Karpas-422 (cell line): ENCODE measurements around the gene FAM76A. TPM values are rescaled to one million over a fixed set of nuclear protein-coding genes. Genes with fewer than 3 reads are reported as not detected.

ENCODE experiments used
- DNase-seq: peaks from one replicate; pipeline ENCODE4 v3.0.0-alpha.2; 2015
- H2AFZ ChIP-seq: fragments of 200-600 bp; sonication (generic); 2 replicates; pipeline ENCODE4 v1.6.1; 2014; ENCODE audit warnings: antibody characterized with exemption, low read length, mixed read lengths
- H3K27ac ChIP-seq: fragments of 200-600 bp; sonication (generic); 2 replicates; pipeline ENCODE4 v1.5.1; 2014; ENCODE audit warnings: mild to moderate bottlenecking, low read length, moderate library complexity
- H3K27me3 ChIP-seq: fragments of 200-600 bp; sonication (generic); 2 replicates; pipeline ENCODE4 v1.6.1; 2014; ENCODE audit warnings: low read length, mixed read lengths
- H3K36me3 ChIP-seq: fragments of 200-600 bp; sonication (generic); 2 replicates; pipeline ENCODE4 v1.6.1; 2014; ENCODE audit warnings: low read length, mixed read lengths; ENCODE audit not compliant: insufficient read depth
- H3K4me1 ChIP-seq: fragments of 200-600 bp; sonication (generic); 2 replicates; pipeline ENCODE4 v1.6.1; 2014; ENCODE audit warnings: mild to moderate bottlenecking, low read length, mixed read lengths
- H3K4me2 ChIP-seq: fragments of 200-600 bp; sonication (generic); 2 replicates; pipeline ENCODE4 v1.6.1; 2014; ENCODE audit warnings: low read length, low read depth, mild to moderate bottlenecking; ENCODE audit not compliant: poor library complexity, severe bottlenecking
- H3K4me3 ChIP-seq: fragments of 200-600 bp; sonication (generic); 2 replicates; pipeline ENCODE4 v1.5.1; 2014; ENCODE audit warnings: mild to moderate bottlenecking, antibody characterized with exemption, low read length, mixed read lengths
- H3K79me2 ChIP-seq: fragments of 200-600 bp; sonication (generic); 2 replicates; pipeline ENCODE4 v1.6.1; 2014; ENCODE audit warnings: mild to moderate bottlenecking, low read length, mixed read lengths
- H3K9ac ChIP-seq: fragments of 200-600 bp; sonication (generic); 2 replicates; pipeline ENCODE4 v1.6.0; 2014; ENCODE audit warnings: low read length
- H3K9me2 ChIP-seq: fragments of 200-600 bp; sonication (generic), shearing (Covaris generic); replicated peaks from 2 replicates; pipeline ENCODE4 v1.6.0; 2014; ENCODE audit warnings: mild to moderate bottlenecking, low read length, moderate library complexity; ENCODE audit not compliant: insufficient read depth
- H3K9me3 ChIP-seq: fragments of 300-700, 200-600 bp; sonication (generic); 2 replicates; pipeline ENCODE4 v1.6.1; 2014; ENCODE audit warnings: low read length, mixed read lengths
- H4K20me1 ChIP-seq: fragments of 200-600 bp; sonication (generic); 2 replicates; pipeline ENCODE4 v1.6.1; 2014; ENCODE audit warnings: mild to moderate bottlenecking, antibody characterized with exemption, low read length, low read depth; ENCODE audit not compliant: insufficient read depth
- total RNA-seq: library from RNA; depleted of rRNA; stranded (reverse); fragments of >200 nt; shearing (Covaris generic); gene quantifications from 2 replicates; pipeline ENCODE4 v1.2.3, GENCODE V29; 2014; ENCODE audit warnings: low replicate concordance

Gene FAM76A
- total RNA-seq, 1 experiment from 2014 or later, result 18.7 TPM

DNA sequence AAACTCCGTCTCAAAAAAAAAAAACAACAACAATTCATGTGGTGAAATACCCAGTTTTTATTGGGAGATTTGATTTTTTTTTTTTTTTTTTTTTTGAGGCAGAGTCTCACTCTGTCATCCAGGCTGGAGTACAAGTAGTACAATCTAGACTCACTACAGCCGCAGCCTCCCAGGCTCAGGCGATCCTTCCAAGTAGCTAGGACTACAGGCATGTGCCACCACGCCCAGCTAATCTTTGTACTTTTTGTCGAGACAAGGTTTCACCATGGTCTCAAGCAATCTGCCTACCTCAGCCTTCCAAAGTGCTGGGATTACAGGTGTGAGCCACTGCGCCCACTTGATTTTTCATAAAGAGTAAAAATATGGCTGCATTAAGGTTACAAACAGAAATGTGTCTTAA, 15.4 kb downstream of the FAM76A start:
- Histone ChIP-seq H3K36me3 (peaks cover 25% of the 10 kb centered on the region), H3K9me3 (no peaks in the 10 kb centered on the region)

DNA sequence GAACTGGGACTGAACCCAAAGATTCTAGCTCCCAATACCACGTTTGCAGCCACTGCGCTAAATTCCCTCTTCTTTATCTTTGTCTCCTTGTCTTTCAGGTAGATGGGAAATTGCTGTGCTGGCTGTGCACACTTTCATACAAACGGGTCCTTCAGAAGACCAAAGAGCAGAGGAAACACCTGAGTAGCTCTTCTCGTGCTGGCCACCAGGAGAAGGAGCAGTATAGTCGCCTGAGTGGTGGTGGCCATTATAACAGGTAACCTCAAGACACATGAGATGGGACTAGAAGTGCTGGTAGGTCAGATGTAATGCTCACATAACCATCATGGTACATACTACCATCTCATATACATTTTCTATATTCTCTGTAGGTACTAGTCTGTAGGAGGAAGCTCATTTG, 18.8 kb downstream of the FAM76A start:
- Histone ChIP-seq H3K4me1 (no peaks in the 10 kb centered on the region), H2AFZ (no peak overlapping the region), H3K27ac (no peak overlapping the region), H3K9me3 (no peaks in the 10 kb centered on the region), H3K9me2 (no peaks in the 10 kb centered on the region), H4K20me1 (no peaks in the 10 kb centered on the region), H3K9ac (no peak overlapping the region), H3K36me3 (peaks cover 22% of the 10 kb centered on the region; the same call in 1 of the 2 replicates), H3K4me2 (no peak overlapping the region), H3K79me2 (no peaks in the 10 kb centered on the region), H3K27me3 (no peaks in the 10 kb centered on the region), H3K4me3 (no peak overlapping the region)
- DNase-seq, result no peak

More for the DNA sequence above, 15.4 kb downstream of the FAM76A start:
- Histone ChIP-seq H3K27ac (no peak overlapping the region), H3K27me3 (no peaks in the 10 kb centered on the region), H2AFZ (no peak overlapping the region), H3K9me2 (no peaks in the 10 kb centered on the region), H3K4me1 (no peaks in the 10 kb centered on the region), H4K20me1 (no peaks in the 10 kb centered on the region), H3K9ac (no peak overlapping the region), H3K4me2 (no peak overlapping the region), H3K4me3 (no peak overlapping the region), H3K79me2 (no peaks in the 10 kb centered on the region)
- no peak for DNase-seq

DNA sequence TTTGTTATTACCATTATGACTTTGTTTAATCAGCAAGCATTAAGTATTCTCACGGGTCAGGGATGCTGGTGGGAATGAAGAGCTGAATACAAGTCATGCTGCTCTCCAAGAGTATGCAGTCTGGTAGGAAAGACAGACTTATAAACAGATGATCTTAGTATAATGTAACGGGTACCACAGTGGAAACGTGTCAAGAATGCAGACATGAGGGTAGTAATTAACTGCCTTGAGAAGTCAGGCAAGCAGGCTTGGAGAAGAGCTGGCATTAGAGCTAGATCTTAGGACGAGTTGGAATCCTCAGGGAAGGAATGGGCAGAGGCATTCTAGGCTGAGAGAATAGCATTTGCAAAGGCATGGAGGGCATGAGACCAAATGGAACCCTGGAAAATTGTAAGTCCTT, 19.7 kb downstream of the FAM76A start:
- Histone ChIP-seq H3K9me2 (no peaks in the 10 kb centered on the region), H2AFZ (no peak overlapping the region), H3K36me3 (peaks cover 29% of the 10 kb centered on the region; the same call in 1 of the 2 replicates), H4K20me1 (no peaks in the 10 kb centered on the region), H3K27ac (no peak overlapping the region), H3K79me2 (no peaks in the 10 kb centered on the region), H3K4me2 (no peak overlapping the region), H3K27me3 (no peaks in the 10 kb centered on the region), H3K4me3 (no peak overlapping the region), H3K9ac (no peak overlapping the region), H3K4me1 (no peaks in the 10 kb centered on the region), H3K9me3 (no peaks in the 10 kb centered on the region)
- no peak for DNase-seq

DNA sequence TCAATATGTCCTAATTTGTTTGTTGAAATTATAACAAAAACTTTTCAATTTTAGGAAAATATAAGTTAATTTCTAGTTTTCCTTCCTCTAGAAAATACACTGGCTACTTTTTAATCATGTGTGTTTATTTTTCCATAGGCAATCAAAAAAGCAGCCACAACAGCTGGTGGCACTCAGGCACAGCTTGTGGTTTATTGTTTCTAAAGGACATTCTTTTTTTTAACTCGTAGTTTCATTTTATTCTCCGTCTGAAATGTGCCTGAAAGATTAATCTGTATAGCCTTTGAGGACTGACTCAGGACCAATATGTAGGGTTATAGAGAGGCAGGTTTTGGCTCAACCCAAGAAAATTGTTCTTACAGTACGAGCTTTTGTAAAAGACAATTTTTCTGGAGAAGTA, 26.6 kb downstream of the FAM76A start:
- H4K20me1 ChIP-seq, result no peaks in the 10 kb centered on the region
- H3K9me3 ChIP-seq, result no peaks in the 10 kb centered on the region
- H3K9me2 ChIP-seq, result no peaks in the 10 kb centered on the region
- H3K79me2 ChIP-seq, result no peaks in the 10 kb centered on the region
- no peaks in the 10 kb centered on the region for H3K4me1 ChIP-seq
- H3K4me3 ChIP-seq, result no peak overlapping the region
- no peaks in the 10 kb centered on the region for H3K27me3 ChIP-seq
- no peak overlapping the region for H2AFZ ChIP-seq
- peaks cover 22% of the 10 kb centered on the region; the same call in 1 of the 2 replicates for H3K36me3 ChIP-seq
- no peak overlapping the region for H3K27ac ChIP-seq
- no peak overlapping the region for H3K4me2 ChIP-seq
- DNase-seq, result no peak
- no peak overlapping the region for H3K9ac ChIP-seq

DNA sequence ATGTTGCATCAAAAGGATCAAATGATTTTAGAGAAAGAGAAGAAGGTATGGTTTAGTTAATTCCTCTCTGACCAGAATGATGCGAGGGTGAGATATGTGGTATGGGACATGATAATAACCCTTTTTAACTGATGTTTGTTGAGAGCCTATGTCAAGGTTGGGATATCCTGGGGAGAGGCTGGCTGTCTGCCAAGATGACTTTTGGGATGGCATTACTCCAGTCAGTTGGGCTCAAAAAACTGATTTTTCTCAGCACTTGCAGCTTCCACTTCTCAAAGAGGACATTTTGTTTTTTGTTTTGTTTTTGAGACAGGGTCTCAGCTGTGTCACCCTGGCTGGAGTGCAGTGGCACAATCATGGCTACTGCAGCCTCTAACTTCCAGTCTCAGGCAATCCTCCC, 29.5 kb downstream of the FAM76A start:
- H3K27me3 ChIP-seq, result no peaks in the 10 kb centered on the region
- H3K9me2 ChIP-seq, result no peaks in the 10 kb centered on the region
- no peak overlapping the region for H3K9ac ChIP-seq
- no peaks in the 10 kb centered on the region for H3K4me1 ChIP-seq
- no peak for DNase-seq
- H2AFZ ChIP-seq, result no peak overlapping the region
- H3K36me3 ChIP-seq, result peaks cover 13% of the 10 kb centered on the region; the same call in 1 of the 2 replicates
- no peak overlapping the region for H3K4me2 ChIP-seq
- H3K4me3 ChIP-seq, result no peak overlapping the region
- no peaks in the 10 kb centered on the region for H3K79me2 ChIP-seq
- no peak overlapping the region for H3K27ac ChIP-seq
- H4K20me1 ChIP-seq, result no peaks in the 10 kb centered on the region
- H3K9me3 ChIP-seq, result no peaks in the 10 kb centered on the region

DNA sequence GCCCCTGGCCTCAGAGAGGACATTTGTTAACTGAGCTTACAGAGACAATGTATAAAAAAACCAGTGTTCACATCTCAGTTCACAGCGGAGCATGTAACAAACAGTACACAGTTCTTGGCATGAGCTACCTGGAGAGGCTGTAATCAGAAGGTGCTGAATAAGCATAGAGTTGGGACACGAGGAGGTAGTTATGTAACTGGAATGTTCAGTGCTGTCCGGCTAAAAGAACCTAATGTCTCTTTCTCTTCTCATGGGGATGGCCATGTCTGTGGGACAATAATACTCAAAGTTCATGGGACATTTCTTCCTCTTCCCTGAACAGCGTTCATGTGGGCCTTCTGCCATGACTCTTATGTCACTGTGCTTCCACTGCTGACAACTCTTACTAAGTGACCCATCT, 30.1 kb downstream of the FAM76A start:
- no peak overlapping the region for H3K9ac ChIP-seq
- H3K36me3 ChIP-seq, result peaks cover 9% of the 10 kb centered on the region; the same call in 1 of the 2 replicates
- H3K9me3 ChIP-seq, result no peaks in the 10 kb centered on the region

DNA sequence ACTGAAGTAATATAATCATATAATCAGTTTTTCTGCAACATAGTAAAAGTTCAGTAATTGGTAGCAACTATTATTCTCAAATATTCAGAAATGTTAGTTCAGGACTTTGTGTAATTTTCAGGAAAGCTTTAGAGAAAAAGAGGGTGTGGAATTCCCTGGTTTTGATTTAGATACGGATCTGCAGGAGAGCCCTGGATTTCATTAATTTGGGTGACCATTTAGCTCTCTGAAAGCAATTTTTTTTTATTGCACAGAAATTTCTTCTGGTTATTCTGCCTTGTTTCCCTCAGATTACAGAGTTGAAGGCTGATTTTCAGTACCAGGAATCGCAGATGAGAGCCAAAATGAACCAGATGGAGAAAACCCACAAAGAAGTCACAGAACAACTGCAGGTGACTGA, 33.5 kb downstream of the FAM76A start:
- no peaks in the 10 kb centered on the region for H3K27me3 ChIP-seq
- H3K36me3 ChIP-seq, result peaks cover 6% of the 10 kb centered on the region; the same call in 1 of the 2 replicates
- no peaks in the 10 kb centered on the region for H3K4me1 ChIP-seq
- no peak overlapping the region for H3K27ac ChIP-seq
- H3K4me3 ChIP-seq, result no peak overlapping the region
- H4K20me1 ChIP-seq, result no peaks in the 10 kb centered on the region
- no peak for DNase-seq
- no peak overlapping the region for H3K9ac ChIP-seq
- H2AFZ ChIP-seq, result no peak overlapping the region
- H3K4me2 ChIP-seq, result no peak overlapping the region
- H3K9me2 ChIP-seq, result no peaks in the 10 kb centered on the region
- H3K9me3 ChIP-seq, result no peaks in the 10 kb centered on the region
- no peaks in the 10 kb centered on the region for H3K79me2 ChIP-seq

More for the DNA sequence above, 30.1 kb downstream of the FAM76A start:
- no peaks in the 10 kb centered on the region for H4K20me1 ChIP-seq
- H3K4me1 ChIP-seq, result no peaks in the 10 kb centered on the region
- H3K4me3 ChIP-seq, result no peak overlapping the region
- no peaks in the 10 kb centered on the region for H3K27me3 ChIP-seq
- no peak overlapping the region for H2AFZ ChIP-seq
- H3K27ac ChIP-seq, result no peak overlapping the region
- no peak overlapping the region for H3K4me2 ChIP-seq
- H3K79me2 ChIP-seq, result no peaks in the 10 kb centered on the region
- DNase-seq, result no peak
- no peaks in the 10 kb centered on the region for H3K9me2 ChIP-seq

DNA sequence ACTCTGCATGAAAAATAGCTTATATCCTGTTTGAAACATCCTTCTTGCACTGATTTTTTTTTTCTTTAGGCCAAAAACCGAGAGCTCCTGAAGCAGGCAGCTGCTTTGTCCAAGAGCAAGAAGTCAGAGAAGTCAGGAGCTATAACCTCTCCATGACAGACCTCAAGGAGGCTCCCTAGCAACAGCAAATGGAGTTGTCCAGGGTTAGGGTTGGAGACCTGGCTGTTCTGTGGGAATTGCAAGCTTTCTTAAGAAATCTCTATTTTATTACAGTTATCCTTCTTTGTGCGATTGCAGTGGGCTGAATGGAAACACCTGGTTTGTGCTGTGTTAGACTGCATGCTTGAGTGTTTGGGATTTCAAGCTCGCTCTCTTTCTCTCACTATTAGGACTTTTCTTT, 34.7 kb downstream of the FAM76A start:
- Histone ChIP-seq H2AFZ (no peak overlapping the region), H3K4me2 (no peak overlapping the region), H4K20me1 (no peaks in the 10 kb centered on the region), H3K9me2 (no peaks in the 10 kb centered on the region), H3K4me1 (no peaks in the 10 kb centered on the region), H3K36me3 (peaks cover 6% of the 10 kb centered on the region; the same call in 1 of the 2 replicates), H3K27ac (no peak overlapping the region), H3K9me3 (no peaks in the 10 kb centered on the region), H3K27me3 (no peaks in the 10 kb centered on the region), H3K79me2 (no peaks in the 10 kb centered on the region), H3K9ac (no peak overlapping the region), H3K4me3 (no peak overlapping the region)
- DNase-seq, result no peak

DNA sequence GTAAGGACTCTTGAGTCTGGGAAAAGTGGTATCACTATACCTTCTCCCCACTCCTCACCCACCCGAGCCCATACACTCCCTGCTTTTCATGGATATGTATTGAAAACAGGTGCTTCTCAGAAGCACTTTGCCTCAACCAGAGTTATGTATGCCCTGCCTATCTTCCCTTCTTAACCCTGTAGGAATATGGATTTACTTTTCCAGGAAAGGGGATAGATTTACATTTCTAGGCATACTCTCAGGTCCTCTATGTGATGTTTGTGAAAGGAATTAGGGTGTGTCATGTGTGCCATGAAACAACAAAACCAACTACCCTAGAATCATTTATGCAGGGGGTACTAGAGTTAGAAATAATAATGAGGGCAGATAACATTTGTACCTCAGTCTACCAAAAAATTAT, 36.3 kb downstream of the FAM76A start:
- H4K20me1 ChIP-seq, result no peaks in the 10 kb centered on the region
- H3K4me3 ChIP-seq, result no peak overlapping the region
- H3K9me3 ChIP-seq, result no peaks in the 10 kb centered on the region
- no peaks in the 10 kb centered on the region for H3K79me2 ChIP-seq
- H3K4me2 ChIP-seq, result no peak overlapping the region
- no peak overlapping the region for H2AFZ ChIP-seq
- no peaks in the 10 kb centered on the region for H3K9me2 ChIP-seq
- H3K9ac ChIP-seq, result no peak overlapping the region
- H3K27ac ChIP-seq, result no peak overlapping the region
- peaks cover 6% of the 10 kb centered on the region; the same call in 1 of the 2 replicates for H3K36me3 ChIP-seq
- H3K27me3 ChIP-seq, result no peaks in the 10 kb centered on the region
- no peaks in the 10 kb centered on the region for H3K4me1 ChIP-seq
- no peak for DNase-seq
